ENCODE data around the gene APOBEC3G. TPM values are rescaled to one million over a fixed set of nuclear protein-coding genes. Genes with fewer than 3 reads are reported as not detected.
"Not testable (repeated sequence)": the region's sequence is repeated elsewhere in the genome, so short reads cannot be mapped to it uniquely, and the experiment has no call there.

The APOBEC3G gene
- total and polyA plus RNA-seq, 12 donors, result 7.4 to 29.3 (median 15.7) TPM

GRCh38 chr22:39040538-39041296 lies 36.4 kb upstream of the APOBEC3G start, which contains the start of gene APOBEC3F:
APOBEC3F (plus strand) TSS chr22:39040864; CDS start chr22:39040961, 97 bp downstream.
- DNase-seq, result peak; percentile 61 to 89 (median 80)
- intact Hi-C loops (cut with DNase I); H3K27me3 ChIP-seq; H3K9me3 ChIP-seq (replicated peaks in 1 of 3); H3K36me3 ChIP-seq (replicated peaks in 1 of 2): not testable (repeated sequence)
- TF ChIP-seq POLR2A (IDR thresholded peaks at IDR 0.05), result peak in 1 of 2 donors; percentile 81
- WGBS, 4 donors, result 0 to 1% (median 1%) methylated on average over 12 to 20 of the region's 21 CpGs
- peak within 1 kb of the TSS; percentile 37 to 70 (median 56) for H3K4me3 ChIP-seq
- peaks cover 7 to 15% of the 10 kb centered on the region in 2 donors for H3K4me1 ChIP-seq (replicated peaks in 1 of 2)
- peak within 1 kb of the TSS; percentile 31 to 96 (median 84) for H3K27ac ChIP-seq

- 92 to 97% (median 95%) methylated on average over 7 of the region's 7 CpGs for WGBS, 4 donors
- Histone ChIP-seq H3K4me3 (no peak overlapping the region), H3K27me3 (no peaks in the 10 kb centered on the region), H3K9me3 (replicated peaks in 1 of 3) (no peaks in the 10 kb centered on the region), H3K36me3 (replicated peaks in 1 of 2) (no peaks in the 10 kb centered on the region), H3K4me1 (replicated peaks in 1 of 2) (peaks cover 7 to 15% of the 10 kb centered on the region in 2 donors), H3K27ac (peak overlapping the region in 1 of 5 donors; percentile 90)
- DNase-seq, result no peak
- TF ChIP-seq, protein P1, sequence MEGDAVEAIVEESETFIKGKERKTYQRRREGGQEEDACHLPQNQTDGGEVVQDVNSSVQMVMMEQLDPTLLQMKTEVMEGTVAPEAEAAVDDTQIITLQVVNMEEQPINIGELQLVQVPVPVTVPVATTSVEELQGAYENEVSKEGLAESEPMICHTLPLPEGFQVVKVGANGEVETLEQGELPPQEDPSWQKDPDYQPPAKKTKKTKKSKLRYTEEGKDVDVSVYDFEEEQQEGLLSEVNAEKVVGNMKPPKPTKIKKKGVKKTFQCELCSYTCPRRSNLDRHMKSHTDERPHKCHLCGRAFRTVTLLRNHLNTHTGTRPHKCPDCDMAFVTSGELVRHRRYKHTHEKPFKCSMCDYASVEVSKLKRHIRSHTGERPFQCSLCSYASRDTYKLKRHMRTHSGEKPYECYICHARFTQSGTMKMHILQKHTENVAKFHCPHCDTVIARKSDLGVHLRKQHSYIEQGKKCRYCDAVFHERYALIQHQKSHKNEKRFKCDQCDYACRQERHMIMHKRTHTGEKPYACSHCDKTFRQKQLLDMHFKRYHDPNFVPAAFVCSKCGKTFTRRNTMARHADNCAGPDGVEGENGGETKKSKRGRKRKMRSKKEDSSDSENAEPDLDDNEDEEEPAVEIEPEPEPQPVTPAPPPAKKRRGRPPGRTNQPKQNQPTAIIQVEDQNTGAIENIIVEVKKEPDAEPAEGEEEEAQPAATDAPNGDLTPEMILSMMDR (IDR thresholded peaks at IDR 0.05), result no peak
- no peak for TF ChIP-seq POLR2A (IDR thresholded peaks at IDR 0.05)
- intact Hi-C loops (cut with DNase I), result no loop called here
Observed at GRCh38 chr22:39041908-39042307, 35.2 kb upstream of the APOBEC3G start.

GRCh38 chr22:39043063-39043462 lies 34.0 kb upstream of the APOBEC3G start:
- intact Hi-C loops (cut with DNase I); DNase-seq; H3K27me3 ChIP-seq; H3K36me3 ChIP-seq (replicated peaks in 1 of 2); H3K4me3 ChIP-seq; H3K9me3 ChIP-seq (replicated peaks in 1 of 3); H3K27ac ChIP-seq: not testable (repeated sequence)
- H3K4me1 ChIP-seq (replicated peaks in 1 of 2), result peaks cover 7 to 15% of the 10 kb centered on the region in 2 donors
- WGBS, 4 donors, result 33 to 61% (median 49%) methylated on average over 15 to 18 of the region's 18 CpGs

- intact Hi-C loops (cut with DNase I); H3K27me3 ChIP-seq; H3K4me3 ChIP-seq; H3K36me3 ChIP-seq (replicated peaks in 1 of 2); H3K9me3 ChIP-seq (replicated peaks in 1 of 3); H3K27ac ChIP-seq: not testable (repeated sequence)
- H3K4me1 ChIP-seq (replicated peaks in 1 of 2), result peaks cover 7 to 15% of the 10 kb centered on the region in 2 donors
- peak in 1 of 7 donors; percentile 12 for DNase-seq
- 71 to 82% (median 74%) methylated on average over 13 to 14 of the region's 14 CpGs for WGBS, 4 donors
Observed at GRCh38 chr22:39045136-39045535, 31.9 kb upstream of the APOBEC3G start.

DNA sequence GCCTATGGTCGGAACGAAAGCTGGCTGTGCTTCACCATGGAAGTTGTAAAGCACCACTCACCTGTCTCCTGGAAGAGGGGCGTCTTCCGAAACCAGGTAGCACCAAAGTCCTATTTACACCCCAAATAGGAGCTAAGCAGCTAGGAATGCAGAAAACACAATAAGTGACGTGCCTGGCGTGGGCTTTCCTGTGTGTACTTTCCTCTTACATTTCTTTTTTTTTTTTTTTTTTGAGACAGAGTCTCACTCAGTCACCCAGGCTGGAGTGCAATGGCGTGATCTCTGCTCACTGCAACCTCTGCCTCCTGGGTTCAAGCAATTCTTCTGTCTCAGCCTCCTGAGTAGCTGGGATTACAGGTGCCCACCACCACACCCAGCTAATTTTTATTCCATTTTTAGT lies 27.6 kb upstream of the APOBEC3G start:
- H3K27me3 ChIP-seq; H3K4me3 ChIP-seq; intact Hi-C loops (cut with DNase I); DNase-seq; H3K27ac ChIP-seq; H3K4me1 ChIP-seq (replicated peaks in 1 of 2); H3K36me3 ChIP-seq (replicated peaks in 1 of 2); H3K9me3 ChIP-seq (replicated peaks in 1 of 3): not testable (repeated sequence)
- 84 to 89% (median 88%) methylated on average over 7 of the region's 7 CpGs for WGBS, 4 donors

DNA sequence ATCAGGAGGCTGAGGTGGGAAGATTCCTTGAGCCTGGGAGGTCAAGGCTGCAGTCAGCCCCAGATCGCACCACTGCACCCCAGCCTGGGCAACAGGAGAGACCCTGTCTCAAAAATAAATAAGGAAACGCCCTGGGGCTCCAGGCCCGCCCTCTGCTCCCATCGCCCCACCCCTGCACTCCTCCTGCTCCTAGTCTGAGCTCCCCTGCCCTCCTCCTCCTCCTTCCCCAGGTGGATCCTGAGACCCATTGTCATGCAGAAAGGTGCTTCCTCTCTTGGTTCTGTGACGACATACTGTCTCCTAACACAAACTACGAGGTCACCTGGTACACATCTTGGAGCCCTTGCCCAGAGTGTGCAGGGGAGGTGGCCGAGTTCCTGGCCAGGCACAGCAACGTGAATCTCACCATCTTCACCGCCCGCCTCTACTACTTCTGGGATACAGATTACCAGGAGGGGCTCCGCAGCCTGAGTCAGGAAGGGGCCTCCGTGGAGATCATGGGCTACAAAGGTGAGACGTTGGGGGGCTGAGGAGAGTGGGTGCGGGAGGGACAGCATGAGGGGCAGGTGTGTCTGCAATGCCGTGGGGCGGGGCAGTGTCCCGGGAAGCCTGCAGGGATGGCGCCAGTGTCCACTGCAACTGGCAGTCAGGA lies 25.1 kb upstream of the APOBEC3G start:
- WGBS, 4 donors, result 74 to 83% (median 78%) methylated on average over 10 to 16 of the region's 18 CpGs
- H3K36me3 ChIP-seq (replicated peaks in 1 of 2); H3K9me3 ChIP-seq (replicated peaks in 1 of 3); H3K27me3 ChIP-seq; H3K4me3 ChIP-seq; H3K27ac ChIP-seq; DNase-seq; H3K4me1 ChIP-seq (replicated peaks in 1 of 2); intact Hi-C loops (cut with DNase I): not testable (repeated sequence)

Data from adrenal gland (tissue), 12 donors.